ENCODE results near the gene IARS2.
A peak's percentile ranks its signal among the peaks of the same experiment; 100 is the strongest.
"Not testable (repeated sequence)": the region's sequence is repeated elsewhere in the genome, so short reads cannot be mapped to it uniquely, and the experiment has no call there.

Gene IARS2

GRCh38 chr1:220169887-220170286, 76.0 kb downstream of the IARS2 start:
- not testable (repeated sequence) for DNase-seq

- no peak for DNase-seq
Observed at GRCh38 chr1:220170836-220171526, 77.0 kb downstream of the IARS2 start.

GRCh38 chr1:220176540-220176939, 82.6 kb downstream of the IARS2 start:
- no peak for DNase-seq

GRCh38 chr1:220182111-220182510, 88.2 kb downstream of the IARS2 start:
- no peak for DNase-seq

GRCh38 chr1:220182656-220183055, 88.7 kb downstream of the IARS2 start:
- DNase-seq: no peak

- no peak for DNase-seq
Observed at GRCh38 chr1:220184506-220184905, 90.6 kb downstream of the IARS2 start.

- DNase-seq: no peak
Observed at GRCh38 chr1:220186752-220187151, 92.8 kb downstream of the IARS2 start.

- no peak for DNase-seq
Observed at GRCh38 chr1:220188538-220188937, 94.6 kb downstream of the IARS2 start.

- DNase-seq: peak in 1 of 2 experiments; percentile 17
Observed at GRCh38 chr1:220189750-220190347, 95.9 kb downstream of the IARS2 start.

GRCh38 chr1:220195701-220196100, 101.8 kb downstream of the IARS2 start:
- no peak for DNase-seq

All from SW 1271 (cell line).